SIG-M5 treated with dmso at 0.1 percent for 504 hours (cell line): ENCODE data around the gene DIRAS1.

Source experiments
- DNase-seq: peaks from one replicate; lab custom pipeline; 2025; ENCODE audit not compliant: unreplicated experiment; lab: John Stamatoyannopoulos, UW

The DIRAS1 gene

GRCh38 chr19:2728783-2729387, 7.7 kb upstream of the DIRAS1 start:
- DNase-seq, result no peak

GRCh38 chr19:2727640-2727944, 6.4 kb upstream of the DIRAS1 start:
- DNase-seq, result no peak

- no peak for DNase-seq
Measured at GRCh38 chr19:2726904-2727639, 5.9 kb upstream of the DIRAS1 start.

- DNase-seq, result no peak
Measured at GRCh38 chr19:2726160-2726855, 5.1 kb upstream of the DIRAS1 start.

GRCh38 chr19:2724148-2724557, 3.0 kb upstream of the DIRAS1 start:
- no peak for DNase-seq

GRCh38 chr19:2723747-2724146, 2.6 kb upstream of the DIRAS1 start:
- DNase-seq, result no peak

GRCh38 chr19:2723345-2723715, 2.2 kb upstream of the DIRAS1 start:
- no peak for DNase-seq

- no peak for DNase-seq
Measured at GRCh38 chr19:2722541-2723344, 1.6 kb upstream of the DIRAS1 start.

- DNase-seq, result no peak
Measured at GRCh38 chr19:2721570-2722540, 683 bp upstream of the DIRAS1 start.

- DNase-seq, result no peak
Measured at GRCh38 chr19:2719920-2720776, 1.0 kb downstream of the DIRAS1 start.

- no peak for DNase-seq
Measured at GRCh38 chr19:2719232-2719735, 1.9 kb downstream of the DIRAS1 start.

- DNase-seq, result no peak
Measured at GRCh38 chr19:2717638-2718541, 3.3 kb downstream of the DIRAS1 start.

- no peak for DNase-seq
Measured at GRCh38 chr19:2716722-2717637, 4.2 kb downstream of the DIRAS1 start.

GRCh38 chr19:2716275-2716650, 4.9 kb downstream of the DIRAS1 start:
- no peak for DNase-seq

GRCh38 chr19:2715470-2716274, 5.5 kb downstream of the DIRAS1 start:
- no peak for DNase-seq

- no peak for DNase-seq
Measured at GRCh38 chr19:2714531-2715269, 6.5 kb downstream of the DIRAS1 start.
